Astrocyte (in vitro differentiated cells and primary cell): ENCODE results near the gene FRMD5. TPM values are rescaled to one million over a fixed set of nuclear protein-coding genes. Genes with fewer than 3 reads are reported as not detected.

ENCODE experiments used
- DNase-seq: peaks from one replicate; pipeline ENCODE4 v3.0.0-alpha.2; 2010; ENCODE audit warnings: low read depth
- FAIRE-seq: peaks from 2 replicates; lab custom pipeline; 2011; peaks lifted over from hg19 to GRCh38; lab: Jason Lieb, UNC
- H2AFZ ChIP-seq: 2 replicates; pipeline ENCODE4 v1.6.0; 2012; ENCODE audit warnings: low read depth, low read length, inconsistent platforms
- H3K27ac ChIP-seq: 2 replicates; pipeline ENCODE4 v1.5.1; 2011; ENCODE audit warnings: low read depth, low read length, inconsistent platforms
- H3K27me3 ChIP-seq: 2 replicates; pipeline ENCODE4 v1.6.0; 2011; ENCODE audit warnings: low read length, inconsistent platforms; ENCODE audit not compliant: insufficient read depth
- H3K36me3 ChIP-seq: 2 replicates; pipeline ENCODE4 v1.5.1; 2011; ENCODE audit warnings: low read length, inconsistent platforms; ENCODE audit not compliant: insufficient read depth
- H3K4me1 ChIP-seq: 2 replicates; pipeline ENCODE4 v1.5.1; 2011; ENCODE audit warnings: low read length, inconsistent platforms; ENCODE audit not compliant: insufficient read depth
- H3K4me2 ChIP-seq: 2 replicates; pipeline ENCODE4 v1.6.0; 2012; ENCODE audit warnings: low read length, inconsistent platforms
- H3K4me3 ChIP-seq: 2 replicates; pipeline ENCODE4 v1.5.1; 2011; ENCODE audit warnings: low read depth, mild to moderate bottlenecking, low read length, inconsistent platforms; ENCODE audit not compliant: insufficient read depth
- H3K79me2 ChIP-seq: 2 replicates; pipeline ENCODE4 v1.6.0; 2012; ENCODE audit warnings: mild to moderate bottlenecking, low read length, inconsistent platforms; ENCODE audit not compliant: insufficient read depth
- H3K9ac ChIP-seq: 2 replicates; pipeline ENCODE4 v1.6.0; 2012; ENCODE audit warnings: mild to moderate bottlenecking, low read length, inconsistent platforms
- H3K9me3 ChIP-seq: 2 replicates; pipeline ENCODE4 v1.5.1; 2012; ENCODE audit warnings: low read depth, mild to moderate bottlenecking, low read length, inconsistent platforms; ENCODE audit not compliant: insufficient read depth
- H4K20me1 ChIP-seq: 2 replicates; pipeline ENCODE4 v1.6.0; 2012; ENCODE audit warnings: low read length, inconsistent platforms; ENCODE audit not compliant: insufficient read depth
- H3K27ac Mint-ChIP-seq: one replicate; pipeline ENCODE4 v1.8.0; 2021; ENCODE audit warnings: mild to moderate bottlenecking, mixed read lengths; ENCODE audit not compliant: unreplicated experiment
- H3K27me3 Mint-ChIP-seq: one replicate; pipeline ENCODE4 v1.8.0; 2021; ENCODE audit warnings: low read depth, mixed read lengths; ENCODE audit not compliant: unreplicated experiment
- H3K36me3 Mint-ChIP-seq: one replicate; pipeline ENCODE4 v1.8.0; 2021; ENCODE audit warnings: low read depth, mixed read lengths; ENCODE audit not compliant: unreplicated experiment
- H3K4me1 Mint-ChIP-seq: one replicate; pipeline ENCODE4 v1.8.0; 2021; ENCODE audit warnings: low read depth, mixed read lengths; ENCODE audit not compliant: unreplicated experiment
- H3K4me3 Mint-ChIP-seq: one replicate; pipeline ENCODE4 v1.8.0; 2021; ENCODE audit warnings: mild to moderate bottlenecking, moderate library complexity, mixed read lengths; ENCODE audit not compliant: unreplicated experiment
- H3K9me3 Mint-ChIP-seq: one replicate; pipeline ENCODE4 v1.8.0; 2021; ENCODE audit warnings: mild to moderate bottlenecking, mixed read lengths; ENCODE audit not compliant: unreplicated experiment
- EZH2 ChIP-seq: IDR thresholded peaks from 2 replicates; pipeline ENCODE4 v1.6.1; 2012; ENCODE audit warnings: mild to moderate bottlenecking, low read length, inconsistent platforms; ENCODE audit not compliant: insufficient read depth
- total RNA-seq: library from RNA; stranded (reverse); gene quantifications from 2 replicates; pipeline ENCODE4 v1.2.1, GENCODE V29; 2021
- TF ChIP-seq, protein P1 (sequence below): IDR thresholded peaks from 2 replicates; pipeline ENCODE4 v1.5.1; 2011; ENCODE audit warnings: low read depth, mild to moderate bottlenecking, inconsistent platforms, low read length, moderate library complexity; ENCODE audit not compliant: insufficient read depth

FRMD5 gene
- total RNA-seq, 1 donor from 2014 or later, result 19.6 TPM

DNA sequence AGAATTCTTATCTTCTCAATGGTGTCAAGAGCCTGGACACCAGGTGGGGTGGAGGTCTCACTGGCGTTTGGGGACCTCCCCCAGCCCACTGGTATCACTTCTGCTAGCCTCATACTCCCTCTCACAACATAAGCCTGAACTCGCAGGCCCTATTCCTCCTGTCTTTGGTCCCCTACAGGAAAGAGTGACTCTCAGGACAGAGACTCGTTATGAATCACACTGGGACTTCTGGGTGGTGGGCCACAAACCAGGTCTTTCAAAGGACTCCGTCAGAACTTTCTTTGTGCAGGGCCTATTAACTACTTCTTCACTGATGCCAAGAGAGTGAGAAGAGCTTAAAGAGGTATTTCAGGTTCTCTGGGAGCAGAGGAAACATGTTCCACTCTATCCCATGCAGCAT lies 267.9 kb downstream of the FRMD5 start:
- Histone ChIP-seq H3K9ac (no peak overlapping the region), H3K27me3 (no peaks in the 10 kb centered on the region), H3K79me2 (peaks cover 26% of the 10 kb centered on the region), H3K9me3 (no peaks in the 10 kb centered on the region), H3K27ac (no peak overlapping the region), H4K20me1 (peaks cover 59% of the 10 kb centered on the region), H3K4me2 (no peak overlapping the region), H3K4me1 (peaks cover 6% of the 10 kb centered on the region), H3K4me3 (no peak overlapping the region), H2AFZ (no peak overlapping the region), H3K36me3 (peaks cover 7% of the 10 kb centered on the region)
- peaks cover 42% of the 10 kb centered on the region for H3K4me1 Mint-ChIP-seq
- H3K4me3 Mint-ChIP-seq, result no peak overlapping the region
- peaks cover 1% of the 10 kb centered on the region for H3K36me3 Mint-ChIP-seq
- no peak for FAIRE-seq
- DNase-seq, result no peak
- no peaks in the 10 kb centered on the region for H3K27me3 Mint-ChIP-seq
- TF ChIP-seq, protein P1, sequence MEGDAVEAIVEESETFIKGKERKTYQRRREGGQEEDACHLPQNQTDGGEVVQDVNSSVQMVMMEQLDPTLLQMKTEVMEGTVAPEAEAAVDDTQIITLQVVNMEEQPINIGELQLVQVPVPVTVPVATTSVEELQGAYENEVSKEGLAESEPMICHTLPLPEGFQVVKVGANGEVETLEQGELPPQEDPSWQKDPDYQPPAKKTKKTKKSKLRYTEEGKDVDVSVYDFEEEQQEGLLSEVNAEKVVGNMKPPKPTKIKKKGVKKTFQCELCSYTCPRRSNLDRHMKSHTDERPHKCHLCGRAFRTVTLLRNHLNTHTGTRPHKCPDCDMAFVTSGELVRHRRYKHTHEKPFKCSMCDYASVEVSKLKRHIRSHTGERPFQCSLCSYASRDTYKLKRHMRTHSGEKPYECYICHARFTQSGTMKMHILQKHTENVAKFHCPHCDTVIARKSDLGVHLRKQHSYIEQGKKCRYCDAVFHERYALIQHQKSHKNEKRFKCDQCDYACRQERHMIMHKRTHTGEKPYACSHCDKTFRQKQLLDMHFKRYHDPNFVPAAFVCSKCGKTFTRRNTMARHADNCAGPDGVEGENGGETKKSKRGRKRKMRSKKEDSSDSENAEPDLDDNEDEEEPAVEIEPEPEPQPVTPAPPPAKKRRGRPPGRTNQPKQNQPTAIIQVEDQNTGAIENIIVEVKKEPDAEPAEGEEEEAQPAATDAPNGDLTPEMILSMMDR, result no peak
- no peak for TF ChIP-seq EZH2
- no peaks in the 10 kb centered on the region for H3K9me3 Mint-ChIP-seq
- H3K27ac Mint-ChIP-seq, result no peak overlapping the region

DNA sequence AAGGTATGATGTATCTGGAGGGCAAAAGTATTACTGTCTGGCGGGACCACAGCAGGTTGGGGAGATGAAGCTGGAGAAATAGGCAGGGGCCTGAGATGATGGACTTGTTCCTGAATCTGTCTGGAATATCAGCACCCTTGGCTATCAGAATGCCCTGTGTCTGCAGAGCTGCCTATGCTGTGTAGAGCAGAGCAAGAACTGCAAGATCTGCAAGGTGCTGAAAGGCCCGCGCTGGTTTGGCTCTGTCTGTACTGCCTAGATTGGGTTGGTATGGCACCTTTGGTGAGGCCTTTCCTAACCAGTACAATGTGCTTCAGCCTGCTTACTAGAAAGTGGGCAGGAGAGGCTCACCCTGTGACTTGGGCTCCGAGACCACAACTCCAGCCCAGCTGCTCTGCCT lies 271.5 kb downstream of the FRMD5 start:
- no peak for FAIRE-seq

DNA sequence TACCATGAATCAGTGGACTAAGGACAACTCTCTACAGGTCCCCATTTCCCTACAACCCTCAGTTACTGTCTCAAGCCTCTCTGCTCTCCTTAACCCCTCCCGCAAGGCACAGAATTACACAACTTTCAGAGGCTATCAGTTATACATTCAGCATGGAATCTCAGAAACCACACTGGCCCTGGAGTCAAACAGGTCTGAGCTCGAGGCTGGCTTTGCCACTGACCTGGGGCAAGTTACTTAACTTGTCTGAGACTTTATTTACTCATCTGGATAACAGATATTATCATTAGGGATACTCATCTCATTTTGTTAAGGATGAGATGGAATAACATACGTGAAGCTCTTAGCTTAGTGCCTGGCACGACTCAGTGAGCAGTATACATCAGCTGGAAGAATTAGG lies 273.1 kb downstream of the FRMD5 start:
- Histone ChIP-seq H4K20me1 (peaks cover 27% of the 10 kb centered on the region), H3K4me3 (no peak overlapping the region), H2AFZ (no peak overlapping the region), H3K4me2 (no peak overlapping the region), H3K79me2 (peaks cover 3% of the 10 kb centered on the region), H3K4me1 (peaks cover 8% of the 10 kb centered on the region), H3K36me3 (peaks cover 10% of the 10 kb centered on the region), H3K27ac (no peak overlapping the region), H3K9me3 (no peaks in the 10 kb centered on the region), H3K27me3 (no peaks in the 10 kb centered on the region), H3K9ac (no peak overlapping the region)
- Mint-ChIP-seq H3K27ac (no peak overlapping the region), H3K36me3 (peaks cover 12% of the 10 kb centered on the region), H3K4me3 (no peak overlapping the region), H3K4me1 (peaks cover 37% of the 10 kb centered on the region), H3K9me3 (no peaks in the 10 kb centered on the region), H3K27me3 (no peaks in the 10 kb centered on the region)
- no peak for DNase-seq
- FAIRE-seq, result no peak
- TF ChIP-seq, protein P1, result no peak
- no peak for TF ChIP-seq EZH2

More for the DNA sequence above, 271.5 kb downstream of the FRMD5 start:
- H3K36me3 ChIP-seq, result peaks cover 10% of the 10 kb centered on the region
- no peak overlapping the region for H3K4me3 ChIP-seq
- peaks cover 32% of the 10 kb centered on the region for H4K20me1 ChIP-seq
- DNase-seq, result no peak
- H3K27ac Mint-ChIP-seq, result no peak overlapping the region
- TF ChIP-seq, protein P1, result no peak
- no peak for TF ChIP-seq EZH2
- H3K4me1 ChIP-seq, result peaks cover 8% of the 10 kb centered on the region
- peaks cover 40% of the 10 kb centered on the region for H3K4me1 Mint-ChIP-seq
- H3K9me3 ChIP-seq, result no peaks in the 10 kb centered on the region
- no peak overlapping the region for H3K27ac ChIP-seq
- no peak overlapping the region for H3K4me2 ChIP-seq
- H3K27me3 ChIP-seq, result no peaks in the 10 kb centered on the region
- H3K4me3 Mint-ChIP-seq, result no peak overlapping the region
- peaks cover 9% of the 10 kb centered on the region for H3K36me3 Mint-ChIP-seq
- H3K9ac ChIP-seq, result no peak overlapping the region
- H3K27me3 Mint-ChIP-seq, result no peaks in the 10 kb centered on the region
- no peaks in the 10 kb centered on the region for H3K9me3 Mint-ChIP-seq
- peaks cover 16% of the 10 kb centered on the region for H3K79me2 ChIP-seq
- no peak overlapping the region for H2AFZ ChIP-seq
